Measurements from ENCODE around the gene MAGI1. TPM values are rescaled to one million over a fixed set of nuclear protein-coding genes. Genes with fewer than 3 reads are reported as not detected.

The MAGI1 gene
- total and polyA plus RNA-seq, 2 donors (not counting 1 experiment from before 2014, with no cell fraction given), result 0.10 to 0.22 TPM

GRCh38 chr3:65600888-65601287 lies 437.8 kb downstream of the MAGI1 start:
- no peaks in the 10 kb centered on the region for H3K9me3 Mint-ChIP-seq (ENCODE audit: insufficient read depth)
- WGBS (ENCODE audit: insufficient coverage), result no CpG with 5 or more reads among the region's 2 CpGs

GRCh38 chr3:65597952-65598413 lies 440.7 kb downstream of the MAGI1 start:
- DNase-seq (no peak), ATAC-seq (ENCODE audit: low read depth) (no peak)
- Mint-ChIP-seq H3K27ac (no peak overlapping the region), H3K4me1 (no peaks in the 10 kb centered on the region), H3K4me3 (no peak overlapping the region), H3K27me3 (peaks cover 8% of the 10 kb centered on the region), H3K9me3 (ENCODE audit: insufficient read depth) (no peaks in the 10 kb centered on the region)
- intact Hi-C loops (cut with micrococcal nuclease), result no loop called here
- Histone ChIP-seq H3K9ac (ENCODE audit: low read length) (no peak overlapping the region), H3K36me3 (replicated peaks in 1 of 2; ENCODE audit: control extremely low read depth in 1 of 2, control insufficient read depth in 1 of 2, extremely low read depth in 1 of 2, insufficient read depth in 2 of 2, low read length in 1 of 2) (no peaks in the 10 kb centered on the region), H3K79me2 (ENCODE audit: control insufficient read depth, insufficient read depth, low read length) (no peaks in the 10 kb centered on the region), H3K4me1 (ENCODE audit: control insufficient read depth in 2 of 2, insufficient read depth in 2 of 2, low read length in 2 of 2) (no peaks in the 10 kb centered on the region), H3K27ac (ENCODE audit: low read length in 2 of 2) (no peak overlapping the region), H2AFZ (ENCODE audit: insufficient read depth, low read depth, low read length, poor library complexity, severe bottlenecking) (no peak overlapping the region), H3K4me3 (ENCODE audit: control extremely low read depth in 1 of 5, extremely low read depth in 1 of 5, insufficient read depth in 1 of 5, low read depth in 2 of 5, low read length in 4 of 5) (no peak overlapping the region), H3K9me3 (ENCODE audit: control extremely low read depth in 1 of 3, control insufficient read depth in 2 of 3, insufficient read depth in 1 of 3, low read length in 2 of 3) (peaks cover 0 to 13% (median 0%) of the 10 kb centered on the region in 3 donors), H3K4me2 (replicated peaks; ENCODE audit: low read depth, low read length, poor library complexity, severe bottlenecking) (no peak overlapping the region), H3K27me3 (replicated peaks in 1 of 4; ENCODE audit: control extremely low read depth in 1 of 4, control insufficient read depth in 3 of 4, insufficient read depth in 4 of 4, low read length in 3 of 4) (peaks cover 0 to 5% (median 2%) of the 10 kb centered on the region in 4 experiments), H4K20me1 (ENCODE audit: control insufficient read depth, insufficient read depth, low read length, poor library complexity, severe bottlenecking) (no peaks in the 10 kb centered on the region)
- WGBS (ENCODE audit: insufficient coverage), result 28% methylated on average over 11 of the region's 20 CpGs
- POLR2A ChIA-PET, result no interaction called here
- TF ChIP-seq EZH2 (IDR thresholded peaks at IDR 0.05; ENCODE audit: borderline replicate concordance, insufficient read depth, low read depth, low read length, poor library complexity, severe bottlenecking), result no peak
- TF ChIP-seq CTCF (IDR thresholded peaks at IDR 0.05), result no peak
- CTCF ChIA-PET, result no interaction called here

More at GRCh38 chr3:65600888-65601287, 437.8 kb downstream of the MAGI1 start:
- H3K4me3 ChIP-seq (ENCODE audit: control extremely low read depth in 1 of 5, extremely low read depth in 1 of 5, insufficient read depth in 1 of 5, low read depth in 2 of 5, low read length in 4 of 5), result no peak overlapping the region
- no peaks in the 10 kb centered on the region for H3K4me1 ChIP-seq (ENCODE audit: control insufficient read depth in 2 of 2, insufficient read depth in 2 of 2, low read length in 2 of 2)
- H3K4me1 Mint-ChIP-seq, result no peaks in the 10 kb centered on the region
- no peak overlapping the region for H3K9ac ChIP-seq (ENCODE audit: low read length)
- peaks cover 0 to 5% (median 2%) of the 10 kb centered on the region in 4 experiments for H3K27me3 ChIP-seq (replicated peaks in 1 of 4; ENCODE audit: control extremely low read depth in 1 of 4, control insufficient read depth in 3 of 4, insufficient read depth in 4 of 4, low read length in 3 of 4)
- H3K79me2 ChIP-seq (ENCODE audit: control insufficient read depth, insufficient read depth, low read length), result no peaks in the 10 kb centered on the region
- H3K4me2 ChIP-seq (replicated peaks; ENCODE audit: low read depth, low read length, poor library complexity, severe bottlenecking), result no peak overlapping the region
- H3K27ac ChIP-seq (ENCODE audit: low read length in 2 of 2), result no peak overlapping the region
- CTCF ChIA-PET, result no interaction called here
- H3K27ac Mint-ChIP-seq, result no peak overlapping the region
- TF ChIP-seq EZH2 (IDR thresholded peaks at IDR 0.05; ENCODE audit: borderline replicate concordance, insufficient read depth, low read depth, low read length, poor library complexity, severe bottlenecking), result no peak
- TF ChIP-seq CTCF (IDR thresholded peaks at IDR 0.05), result no peak
- H2AFZ ChIP-seq (ENCODE audit: insufficient read depth, low read depth, low read length, poor library complexity, severe bottlenecking), result no peak overlapping the region
- intact Hi-C loops (cut with micrococcal nuclease), result no loop called here
- H3K36me3 ChIP-seq (replicated peaks in 1 of 2; ENCODE audit: control extremely low read depth in 1 of 2, control insufficient read depth in 1 of 2, extremely low read depth in 1 of 2, insufficient read depth in 2 of 2, low read length in 1 of 2), result no peaks in the 10 kb centered on the region
- DNase-seq, result no peak
- H3K9me3 ChIP-seq (ENCODE audit: control extremely low read depth in 1 of 3, control insufficient read depth in 2 of 3, insufficient read depth in 1 of 3, low read length in 2 of 3), result peaks cover 0 to 13% (median 0%) of the 10 kb centered on the region in 3 donors
- no peak for ATAC-seq (ENCODE audit: low read depth)
- no peak overlapping the region for H3K4me3 Mint-ChIP-seq
- H4K20me1 ChIP-seq (ENCODE audit: control insufficient read depth, insufficient read depth, low read length, poor library complexity, severe bottlenecking), result no peaks in the 10 kb centered on the region
- POLR2A ChIA-PET, result no interaction called here
- peaks cover 8% of the 10 kb centered on the region for H3K27me3 Mint-ChIP-seq
